OCI-LY1 (cell line): ENCODE results near the gene CYB5B.

Experiments
- H2AFZ ChIP-seq: fragments of 200-600 bp; sonication (generic), shearing (Covaris generic); 2 replicates; pipeline ENCODE4 v1.6.0; 2014; ENCODE audit warnings: antibody characterized with exemption, mild to moderate bottlenecking, low read length
- H3F3A ChIP-seq: fragments of 200-600 bp; sonication (generic), shearing (Covaris generic); 2 replicates; pipeline ENCODE4 v1.6.0; 2014; ENCODE audit warnings: mild to moderate bottlenecking, antibody characterized with exemption, low read length, moderate library complexity; ENCODE audit not compliant: insufficient read depth
- H3K27ac ChIP-seq: fragments of 200-600 bp; sonication (generic); 2 replicates; pipeline ENCODE4 v1.5.1; 2014; ENCODE audit warnings: low read length, mixed run types, mild to moderate bottlenecking, low read depth; ENCODE audit not compliant: poor library complexity, severe bottlenecking
- H3K27me3 ChIP-seq: fragments of 200-600 bp; sonication (generic); 2 replicates; pipeline ENCODE4 v1.6.0; 2014; ENCODE audit warnings: antibody characterized with exemption, mild to moderate bottlenecking, low read length, moderate library complexity; ENCODE audit not compliant: insufficient read depth
- H3K36me3 ChIP-seq: fragments of 200-600 bp; sonication (generic); 2 replicates; pipeline ENCODE4 v1.6.1; 2014; ENCODE audit warnings: mild to moderate bottlenecking, antibody characterized with exemption, low read length, moderate library complexity, mixed read lengths; ENCODE audit not compliant: insufficient read depth
- H3K4me1 ChIP-seq: fragments of 200-600 bp; sonication (generic); 2 replicates; pipeline ENCODE4 v1.5.1; 2014; ENCODE audit warnings: mild to moderate bottlenecking, low read length, moderate library complexity; ENCODE audit not compliant: insufficient read depth, severe bottlenecking
- H3K4me2 ChIP-seq: fragments of 200-600 bp; sonication (generic), shearing (Covaris generic); 2 replicates; pipeline ENCODE4 v1.6.1; 2014; ENCODE audit warnings: low read length
- H3K4me3 ChIP-seq: fragments of 200-600 bp; sonication (generic); 2 replicates; pipeline ENCODE4 v1.5.1; 2014; ENCODE audit warnings: low read length, low read depth, mild to moderate bottlenecking, mixed read lengths; ENCODE audit not compliant: poor library complexity, severe bottlenecking
- H3K79me2 ChIP-seq: fragments of 200-600 bp; shearing (Covaris generic); 2 replicates; pipeline ENCODE4 v1.6.1; 2016; ENCODE audit warnings: mixed run types, low read length, mixed read lengths; ENCODE audit not compliant: insufficient read depth
- H3K9ac ChIP-seq: fragments of 200-600 bp; sonication (generic), shearing (Covaris generic); 2 replicates; pipeline ENCODE4 v1.6.1; 2014; ENCODE audit warnings: mild to moderate bottlenecking, low read length, mixed read lengths
- H3K9me2 ChIP-seq: fragments of 200-600 bp; sonication (generic), shearing (Covaris generic); 2 replicates; pipeline ENCODE4 v1.6.1; 2014; ENCODE audit warnings: low read depth, mild to moderate bottlenecking, low read length, mixed read lengths
- H3K9me3 ChIP-seq: fragments of 200-600 bp; shearing (Covaris generic); 2 replicates; pipeline ENCODE4 v1.6.1; 2014; ENCODE audit warnings: low read length, mixed read lengths
- H4K20me1 ChIP-seq: fragments of 200-600 bp; sonication (generic), shearing (Covaris generic); 2 replicates; pipeline ENCODE4 v1.6.0; 2016; ENCODE audit warnings: mild to moderate bottlenecking, low read length; ENCODE audit not compliant: insufficient read depth
- EZH2 ChIP-seq: fragments of 200-600 bp; sonication (generic), shearing (Covaris generic); IDR thresholded peaks from 2 replicates; pipeline ENCODE4 v1.8.0; 2017; ENCODE audit warnings: borderline replicate concordance, mixed run types, mild to moderate bottlenecking, antibody characterized with exemption, low read length, moderate library complexity, mixed read lengths
- TF ChIP-seq, protein P1 (sequence below): fragments of 200-600 bp; sonication (generic), shearing (Covaris generic); IDR thresholded peaks from 2 replicates; pipeline ENCODE4 v1.5.1; 2017; ENCODE audit warnings: mild to moderate bottlenecking, antibody characterized with exemption, low read length, moderate library complexity, mixed read lengths

The CYB5B gene

DNA sequence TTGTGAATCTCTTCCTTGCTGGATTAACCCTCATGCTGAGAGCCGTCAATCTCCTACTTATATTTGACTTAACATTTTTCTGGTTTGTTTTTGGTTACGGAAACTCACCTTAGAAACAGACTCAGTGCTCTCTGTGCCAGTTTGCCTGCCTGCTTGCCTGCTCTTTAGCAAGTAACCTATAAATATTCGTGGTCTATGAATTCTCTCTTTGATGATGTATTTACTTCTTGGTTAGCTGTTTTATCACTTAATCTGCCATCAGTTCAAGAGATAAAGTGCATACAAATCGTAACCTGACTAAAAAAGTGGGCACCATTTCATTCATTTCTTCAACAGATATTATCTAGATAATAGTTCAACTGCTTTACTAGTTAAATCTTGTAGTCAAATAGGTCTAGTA lies 26.7 kb downstream of the CYB5B start:
- H3K9me2 ChIP-seq, result no peaks in the 10 kb centered on the region
- no peaks in the 10 kb centered on the region for H3K9me3 ChIP-seq
- TF ChIP-seq EZH2, result no peak
- TF ChIP-seq, protein P1, sequence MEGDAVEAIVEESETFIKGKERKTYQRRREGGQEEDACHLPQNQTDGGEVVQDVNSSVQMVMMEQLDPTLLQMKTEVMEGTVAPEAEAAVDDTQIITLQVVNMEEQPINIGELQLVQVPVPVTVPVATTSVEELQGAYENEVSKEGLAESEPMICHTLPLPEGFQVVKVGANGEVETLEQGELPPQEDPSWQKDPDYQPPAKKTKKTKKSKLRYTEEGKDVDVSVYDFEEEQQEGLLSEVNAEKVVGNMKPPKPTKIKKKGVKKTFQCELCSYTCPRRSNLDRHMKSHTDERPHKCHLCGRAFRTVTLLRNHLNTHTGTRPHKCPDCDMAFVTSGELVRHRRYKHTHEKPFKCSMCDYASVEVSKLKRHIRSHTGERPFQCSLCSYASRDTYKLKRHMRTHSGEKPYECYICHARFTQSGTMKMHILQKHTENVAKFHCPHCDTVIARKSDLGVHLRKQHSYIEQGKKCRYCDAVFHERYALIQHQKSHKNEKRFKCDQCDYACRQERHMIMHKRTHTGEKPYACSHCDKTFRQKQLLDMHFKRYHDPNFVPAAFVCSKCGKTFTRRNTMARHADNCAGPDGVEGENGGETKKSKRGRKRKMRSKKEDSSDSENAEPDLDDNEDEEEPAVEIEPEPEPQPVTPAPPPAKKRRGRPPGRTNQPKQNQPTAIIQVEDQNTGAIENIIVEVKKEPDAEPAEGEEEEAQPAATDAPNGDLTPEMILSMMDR, result no peak
- H3K79me2 ChIP-seq, result no peaks in the 10 kb centered on the region
- H3K36me3 ChIP-seq, result peaks cover 61% of the 10 kb centered on the region
- no peaks in the 10 kb centered on the region for H4K20me1 ChIP-seq
- H3K9ac ChIP-seq, result no peak overlapping the region
- no peaks in the 10 kb centered on the region for H3K4me1 ChIP-seq
- H3K4me3 ChIP-seq, result no peak overlapping the region
- H2AFZ ChIP-seq, result no peak overlapping the region
- no peaks in the 10 kb centered on the region for H3K27me3 ChIP-seq
- H3F3A ChIP-seq, result no peaks in the 10 kb centered on the region
- no peak overlapping the region for H3K27ac ChIP-seq
- H3K4me2 ChIP-seq, result no peak overlapping the region

DNA sequence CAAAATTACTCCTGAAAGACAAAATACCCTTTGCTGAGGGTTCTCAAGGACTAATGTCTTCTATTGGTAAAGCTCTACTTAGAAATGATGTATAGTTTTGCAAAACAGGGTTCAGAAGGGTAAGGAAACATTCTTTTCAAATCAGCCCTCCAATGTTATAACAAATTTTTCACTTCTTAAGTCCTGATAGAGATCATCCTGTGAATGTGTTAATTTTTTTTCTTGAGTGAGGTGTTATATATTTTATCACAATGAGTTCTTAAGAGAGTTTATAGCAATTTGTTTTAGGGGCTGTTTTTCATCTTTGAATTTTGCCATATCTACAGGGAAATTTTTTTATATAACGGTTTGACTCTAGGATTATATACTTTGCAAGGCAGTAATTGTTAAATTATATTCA lies 29.5 kb downstream of the CYB5B start:
- Histone ChIP-seq H4K20me1 (no peaks in the 10 kb centered on the region), H3K4me1 (no peaks in the 10 kb centered on the region), H3K27me3 (no peaks in the 10 kb centered on the region), H3K4me3 (no peak overlapping the region), H3K36me3 (peaks cover 44% of the 10 kb centered on the region), H3K4me2 (no peak overlapping the region), H3K9me2 (no peaks in the 10 kb centered on the region), H2AFZ (no peak overlapping the region), H3K27ac (no peak overlapping the region), H3K9ac (no peak overlapping the region), H3K79me2 (no peaks in the 10 kb centered on the region), H3F3A (no peaks in the 10 kb centered on the region), H3K9me3 (no peaks in the 10 kb centered on the region)
- no peak for TF ChIP-seq EZH2
- TF ChIP-seq, protein P1, result no peak

DNA sequence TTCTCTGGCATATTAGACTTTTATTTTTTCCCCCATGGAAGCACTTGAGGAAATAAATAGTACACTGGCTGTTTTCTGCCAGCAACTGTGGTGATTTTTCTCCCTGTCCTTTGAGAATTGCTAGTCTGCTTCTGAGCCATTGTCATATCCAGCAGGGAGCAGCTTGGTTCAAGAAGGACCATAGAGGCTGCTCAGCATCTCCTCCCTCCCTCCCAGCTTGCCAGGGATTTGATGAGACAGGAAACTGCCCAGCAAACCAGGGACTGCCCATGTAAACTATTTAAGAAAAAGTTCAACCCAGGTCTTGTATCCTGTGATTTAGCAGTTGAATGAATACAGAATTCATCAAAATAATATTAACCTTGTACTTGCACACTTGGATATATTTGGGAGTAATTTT lies 39.5 kb downstream of the CYB5B start:
- TF ChIP-seq EZH2, result no peak
- TF ChIP-seq, protein P1, result no peak
- Histone ChIP-seq H3K9me3 (no peaks in the 10 kb centered on the region), H2AFZ (no peak overlapping the region), H3K4me3 (no peak overlapping the region), H3K9ac (no peak overlapping the region), H3K36me3 (peaks cover 53% of the 10 kb centered on the region), H3K4me2 (no peak overlapping the region), H3K27me3 (no peaks in the 10 kb centered on the region), H3K4me1 (no peaks in the 10 kb centered on the region), H3K79me2 (no peaks in the 10 kb centered on the region), H3F3A (no peaks in the 10 kb centered on the region), H3K27ac (no peak overlapping the region), H3K9me2 (no peaks in the 10 kb centered on the region), H4K20me1 (no peaks in the 10 kb centered on the region)
